ENCODE data around the gene NLRC5. TPM values are rescaled to one million over a fixed set of nuclear protein-coding genes. Genes with fewer than 3 reads are reported as not detected.
"Not testable (repeated sequence)": the region's sequence is repeated elsewhere in the genome, so short reads cannot be mapped to it uniquely, and the experiment has no call there.

Gene NLRC5
- total RNA-seq, 2 donors from 2014 or later: 182 to 219 TPM

DNA sequence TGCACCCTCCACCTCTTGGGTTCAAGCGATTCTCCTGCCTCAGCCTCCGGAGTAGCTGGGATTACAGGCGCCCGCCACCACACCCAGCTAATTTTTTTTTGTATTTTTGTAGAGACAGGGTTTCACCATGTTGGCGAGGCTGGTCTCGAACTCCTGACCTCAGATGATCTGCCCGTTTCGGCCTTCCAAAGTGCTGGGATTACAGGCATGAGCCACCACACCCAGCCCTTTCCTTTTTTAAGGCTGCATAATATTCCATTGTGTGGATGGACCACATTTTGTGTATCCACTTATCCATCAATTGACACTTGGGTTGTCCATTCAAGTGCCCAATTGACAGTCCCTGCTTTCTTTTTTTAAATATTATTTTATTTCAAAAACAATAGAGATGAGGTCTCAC, 73.8 kb downstream of the NLRC5 start:
- not testable (repeated sequence) for H3K27ac Mint-ChIP-seq; H3K27me3 Mint-ChIP-seq; H3K9me3 Mint-ChIP-seq; H3K4me1 Mint-ChIP-seq; H3K4me3 Mint-ChIP-seq; ATAC-seq (replicated peaks)
- H3K36me3 Mint-ChIP-seq (ENCODE audit: low read depth): peaks cover 72% of the 10 kb centered on the region

DNA sequence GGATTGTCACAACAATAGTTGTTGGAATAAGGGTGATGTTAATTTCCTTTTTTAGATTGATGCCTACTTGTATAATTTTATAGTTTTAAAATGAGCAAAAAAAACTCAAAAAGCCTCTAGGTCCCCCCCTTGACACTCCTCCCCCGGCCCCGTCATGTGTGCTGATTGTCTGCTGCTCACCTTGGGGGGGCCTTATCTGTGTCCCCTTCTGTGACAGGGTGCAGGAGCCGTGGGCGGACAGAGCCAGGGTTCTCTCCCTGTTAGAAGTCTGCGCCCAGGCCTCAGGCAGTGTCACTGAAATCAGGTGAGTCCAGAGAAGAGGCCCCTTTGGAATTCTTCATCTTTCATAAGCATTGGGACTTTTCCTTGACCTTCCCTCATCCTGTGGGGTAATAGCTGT, 75.6 kb downstream of the NLRC5 start:
- ATAC-seq (replicated peaks): no peak
- Mint-ChIP-seq H3K9me3 (no peaks in the 10 kb centered on the region), H3K36me3 (ENCODE audit: low read depth) (peaks cover 72% of the 10 kb centered on the region), H3K27me3 (no peaks in the 10 kb centered on the region), H3K4me3 (no peak overlapping the region), H3K27ac (no peak overlapping the region), H3K4me1 (peaks cover 11% of the 10 kb centered on the region)

DNA sequence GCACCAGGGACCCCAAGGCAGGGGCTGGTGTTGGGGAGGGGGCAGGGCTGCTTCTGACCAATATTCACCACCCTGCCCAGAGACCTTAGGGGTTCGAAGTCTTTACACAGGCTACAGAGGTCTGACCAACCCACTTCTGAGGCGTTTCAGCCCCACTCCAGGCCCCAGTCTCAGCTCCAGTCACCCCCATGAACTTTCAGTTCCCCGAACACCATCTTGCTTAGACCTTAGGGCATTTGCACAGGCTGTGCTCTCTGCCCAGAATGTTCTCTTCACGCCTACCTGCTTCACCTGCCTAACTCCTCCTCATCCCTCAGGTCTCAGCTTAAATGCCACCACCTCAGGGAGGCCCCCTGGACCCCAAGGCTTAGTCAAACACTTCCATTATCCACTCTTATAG, 77.3 kb downstream of the NLRC5 start:
- peaks cover 72% of the 10 kb centered on the region for H3K36me3 Mint-ChIP-seq (ENCODE audit: low read depth)
- no peaks in the 10 kb centered on the region for H3K27me3 Mint-ChIP-seq
- H3K4me1 Mint-ChIP-seq: peaks cover 20% of the 10 kb centered on the region
- no peaks in the 10 kb centered on the region for H3K9me3 Mint-ChIP-seq
- ATAC-seq (replicated peaks): no peak
- no peak overlapping the region for H3K4me3 Mint-ChIP-seq
- H3K27ac Mint-ChIP-seq: peak overlapping the region; percentile 37

DNA sequence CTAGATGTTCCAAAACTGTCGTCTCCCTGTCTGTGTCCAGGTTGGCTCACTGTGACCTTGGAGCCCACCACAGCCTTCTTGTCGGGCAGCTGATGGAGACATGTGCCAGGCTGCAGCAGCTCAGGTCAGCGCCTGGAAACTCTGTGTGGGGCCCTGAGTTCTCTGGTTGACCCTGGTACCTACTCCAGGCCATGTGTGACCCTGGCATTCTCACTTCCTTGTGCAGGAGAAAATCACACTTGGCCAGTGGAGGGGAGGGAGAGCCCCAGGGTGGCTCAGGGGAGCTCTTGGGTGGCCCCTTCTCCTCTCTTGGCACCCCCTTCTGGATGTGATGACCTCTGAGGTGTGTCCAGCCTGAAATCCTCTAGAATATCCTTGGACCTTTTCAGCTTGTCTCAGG, 78.0 kb downstream of the NLRC5 start:
- ATAC-seq (replicated peaks): no peak
- Mint-ChIP-seq H3K36me3 (ENCODE audit: low read depth) (peaks cover 72% of the 10 kb centered on the region), H3K9me3 (no peaks in the 10 kb centered on the region), H3K27me3 (no peaks in the 10 kb centered on the region), H3K4me1 (peaks cover 26% of the 10 kb centered on the region), H3K27ac (peak overlapping the region; percentile 37), H3K4me3 (no peak overlapping the region)

DNA sequence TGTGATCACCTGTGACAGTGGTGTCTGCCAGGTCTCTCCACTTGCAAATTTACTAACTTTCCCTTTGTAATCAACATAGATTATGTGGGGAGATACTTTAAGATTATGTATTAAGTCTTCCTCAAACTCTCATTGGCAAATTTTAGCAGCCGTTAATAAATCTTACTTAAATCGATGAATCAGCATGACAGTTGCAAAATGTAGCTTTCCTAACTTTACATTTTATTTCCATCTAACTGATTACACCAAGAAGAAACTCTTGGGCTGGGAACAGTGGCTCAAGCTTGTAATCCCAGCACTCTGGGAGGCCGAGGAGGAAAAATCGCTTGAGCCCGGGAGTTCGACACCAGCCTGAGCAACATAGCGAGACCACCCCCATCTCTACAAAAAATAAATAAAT, 79.7 kb downstream of the NLRC5 start:
- Mint-ChIP-seq H3K9me3 (no peaks in the 10 kb centered on the region), H3K36me3 (ENCODE audit: low read depth) (peaks cover 81% of the 10 kb centered on the region), H3K4me3 (no peak overlapping the region), H3K4me1 (peaks cover 26% of the 10 kb centered on the region), H3K27ac (peak overlapping the region; percentile 6), H3K27me3 (no peaks in the 10 kb centered on the region)
- ATAC-seq (replicated peaks): no peak

DNA sequence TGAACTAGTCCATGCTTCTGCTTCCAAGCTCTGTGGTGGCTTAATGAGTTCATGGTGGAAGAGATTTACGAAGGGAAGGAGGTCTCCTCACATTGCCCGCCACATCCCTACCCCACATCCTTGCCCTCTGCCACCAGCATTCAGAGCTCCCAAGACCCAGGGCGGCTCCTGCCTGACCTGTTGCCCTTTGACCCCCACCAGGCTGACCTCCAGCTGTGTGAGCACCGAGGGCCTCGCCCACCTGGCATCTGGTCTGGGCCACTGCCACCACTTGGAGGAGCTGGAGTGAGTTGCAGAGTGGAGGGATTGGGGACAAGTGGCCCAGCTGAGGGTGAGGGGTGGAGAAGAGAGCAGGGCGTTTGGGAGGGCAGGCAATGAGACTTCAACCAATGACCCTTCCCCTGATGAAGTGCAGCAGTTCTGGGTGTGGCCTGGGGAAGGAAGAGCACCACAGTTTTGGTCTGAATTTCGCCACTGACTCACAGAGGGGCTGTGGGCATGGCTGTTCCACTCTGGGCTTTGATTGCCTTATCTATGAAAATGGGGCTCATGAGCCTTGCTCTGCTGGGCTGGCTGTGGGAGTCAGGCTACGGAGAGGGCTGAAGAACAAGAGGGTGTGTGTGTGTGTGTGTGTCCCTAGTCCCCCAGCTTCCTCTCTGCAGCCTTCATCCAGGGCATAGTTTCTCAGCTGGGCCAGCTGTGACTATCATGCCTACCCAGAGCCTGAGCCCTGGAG, 80.4 kb downstream of the NLRC5 start:
- Mint-ChIP-seq H3K4me1 (peaks cover 26% of the 10 kb centered on the region), H3K27me3 (no peaks in the 10 kb centered on the region), H3K4me3 (no peak overlapping the region), H3K27ac (peak overlapping the region; percentile 87), H3K9me3 (no peaks in the 10 kb centered on the region), H3K36me3 (ENCODE audit: low read depth) (peaks cover 83% of the 10 kb centered on the region)
- peak; percentile 23 for ATAC-seq (replicated peaks)

DNA sequence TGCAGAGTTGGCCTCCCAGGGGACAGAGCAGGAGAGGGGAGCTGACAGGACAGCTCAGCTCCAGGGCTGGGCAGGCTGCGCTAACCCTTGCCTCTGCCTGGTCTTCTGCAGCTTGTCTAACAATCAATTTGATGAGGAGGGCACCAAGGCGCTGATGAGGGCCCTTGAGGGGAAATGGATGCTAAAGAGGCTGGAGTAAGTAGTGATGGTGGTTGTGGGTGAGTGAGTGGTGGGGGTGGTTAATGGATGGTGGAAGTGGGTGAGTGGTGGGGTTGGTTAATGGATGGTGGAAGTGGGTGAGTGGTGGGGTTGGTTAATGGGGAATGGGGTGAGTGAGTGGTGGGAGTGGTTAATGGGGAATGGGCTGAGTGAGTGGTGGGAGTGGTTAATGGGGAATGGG, 81.1 kb downstream of the NLRC5 start:
- H3K27ac Mint-ChIP-seq: peak overlapping the region; percentile 87
- H3K9me3 Mint-ChIP-seq: no peaks in the 10 kb centered on the region
- no peak overlapping the region for H3K4me3 Mint-ChIP-seq
- peaks cover 89% of the 10 kb centered on the region for H3K36me3 Mint-ChIP-seq (ENCODE audit: low read depth)
- ATAC-seq (replicated peaks): peak; percentile 4
- no peaks in the 10 kb centered on the region for H3K27me3 Mint-ChIP-seq
- peaks cover 26% of the 10 kb centered on the region for H3K4me1 Mint-ChIP-seq

DNA sequence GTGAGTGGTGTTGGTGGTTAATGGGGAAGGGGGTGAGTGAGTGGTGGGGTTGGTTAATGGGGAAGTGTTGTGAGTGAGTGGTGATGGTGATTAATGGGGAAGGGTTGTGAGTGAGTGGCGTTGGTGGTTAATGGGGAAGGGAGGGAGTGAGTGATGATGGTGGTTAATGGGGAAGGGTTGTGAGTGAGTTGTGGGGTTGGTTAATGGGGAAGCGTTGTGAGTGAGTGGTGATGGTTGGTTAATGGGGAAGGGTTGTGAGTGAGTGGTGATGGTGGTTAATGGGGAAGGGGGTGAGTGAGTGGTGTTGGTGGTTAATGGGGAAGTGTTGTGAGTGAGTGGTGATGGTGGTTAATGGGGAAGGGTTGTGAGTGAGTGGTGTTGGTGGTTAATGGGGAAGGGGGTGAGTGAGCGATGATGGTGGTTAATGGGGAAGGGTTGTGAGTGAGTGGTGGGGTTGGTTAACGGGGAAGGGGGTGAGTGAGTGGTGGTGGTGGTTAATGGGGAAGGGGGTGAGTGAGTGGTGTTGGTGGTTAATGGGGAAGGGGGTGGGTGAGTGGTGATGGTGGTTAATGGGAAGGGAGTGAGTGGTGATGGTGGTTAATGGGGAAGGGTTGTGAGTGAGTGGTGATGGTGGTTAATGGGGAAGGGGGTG, 81.8 kb downstream of the NLRC5 start:
- not testable (repeated sequence) for H3K4me3 Mint-ChIP-seq; H3K9me3 Mint-ChIP-seq; H3K27me3 Mint-ChIP-seq; ATAC-seq (replicated peaks)
- peak overlapping the region; percentile 87 for H3K27ac Mint-ChIP-seq
- H3K4me1 Mint-ChIP-seq: peaks cover 26% of the 10 kb centered on the region
- peaks cover 97% of the 10 kb centered on the region for H3K36me3 Mint-ChIP-seq (ENCODE audit: low read depth)

DNA sequence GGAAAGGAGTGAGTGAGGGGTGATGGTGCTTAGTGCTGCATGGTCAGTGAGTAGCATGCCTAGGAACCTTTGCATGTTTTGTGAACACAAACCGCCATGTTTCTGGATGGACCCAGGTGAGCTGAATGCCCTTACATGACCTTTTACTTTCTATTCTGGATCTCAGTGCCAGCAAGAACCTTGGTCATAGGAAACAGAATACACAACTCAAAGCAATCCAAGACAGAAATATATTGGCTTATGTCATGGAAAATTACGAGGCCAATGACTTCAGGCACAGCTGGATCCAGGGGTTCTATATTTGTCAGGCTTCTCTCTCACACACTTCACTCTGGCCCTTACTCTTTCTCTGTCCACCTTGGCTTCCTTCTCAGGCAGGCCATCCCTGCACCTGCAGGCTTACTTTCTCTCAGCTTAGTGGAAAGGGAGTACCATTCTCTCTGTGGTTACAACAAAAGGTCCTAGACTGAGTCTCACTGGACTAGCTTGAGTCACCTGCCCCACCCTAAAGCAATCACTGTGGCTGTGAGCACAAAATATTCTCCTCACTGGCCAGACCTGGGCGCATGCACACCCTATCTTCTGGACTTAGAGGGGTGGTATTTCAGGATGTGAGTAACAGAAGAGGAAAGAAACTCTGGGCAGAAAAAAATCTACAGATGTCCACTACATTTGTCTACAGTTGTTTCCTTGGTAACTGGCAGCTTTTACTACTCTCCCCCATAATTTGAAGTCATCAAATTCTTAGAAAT, 82.7 kb downstream of the NLRC5 start:
- Mint-ChIP-seq H3K4me1 (peaks cover 26% of the 10 kb centered on the region), H3K4me3 (no peak overlapping the region), H3K27ac (peak overlapping the region; percentile 87), H3K36me3 (ENCODE audit: low read depth) (peaks cover 99% of the 10 kb centered on the region), H3K27me3 (no peaks in the 10 kb centered on the region), H3K9me3 (no peaks in the 10 kb centered on the region)
- peak; percentile 77 for ATAC-seq (replicated peaks)

DNA sequence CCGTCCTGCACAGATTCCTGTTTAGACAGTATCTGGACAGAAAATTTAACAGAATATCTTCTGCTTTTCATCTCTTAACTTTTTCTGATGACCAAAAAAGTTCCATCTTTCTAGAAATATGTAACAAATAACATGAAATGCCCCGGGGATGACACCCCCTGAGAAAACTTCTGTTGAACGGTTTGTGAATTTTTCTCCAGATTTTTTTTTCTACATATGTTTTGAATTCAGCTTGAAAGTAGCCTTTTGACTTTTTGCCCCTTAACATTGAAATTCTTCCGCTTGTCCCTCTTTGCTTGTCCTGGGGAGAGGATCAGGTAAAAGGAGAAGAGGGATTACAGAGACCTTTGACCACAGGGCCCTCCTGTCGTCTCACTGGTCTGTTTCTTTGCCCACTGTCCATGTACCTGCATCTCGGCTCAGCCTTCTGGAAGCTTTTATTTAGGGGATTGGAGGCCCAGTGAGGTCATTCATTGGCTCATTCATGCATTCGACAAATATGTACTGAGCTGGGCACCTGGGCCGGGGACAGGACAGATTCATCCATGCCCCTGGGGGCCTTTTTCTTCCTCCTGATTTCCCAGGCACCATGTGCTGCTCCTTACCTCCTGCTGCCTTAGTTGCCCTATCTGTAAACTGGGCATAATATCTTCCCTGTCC, 83.4 kb downstream of the NLRC5 start:
- no peaks in the 10 kb centered on the region for H3K27me3 Mint-ChIP-seq
- H3K4me1 Mint-ChIP-seq: peaks cover 26% of the 10 kb centered on the region
- peak overlapping the region; percentile 87 for H3K27ac Mint-ChIP-seq
- H3K36me3 Mint-ChIP-seq (ENCODE audit: low read depth): peaks cover 98% of the 10 kb centered on the region
- H3K4me3 Mint-ChIP-seq: no peak overlapping the region
- no peak for ATAC-seq (replicated peaks)
- no peaks in the 10 kb centered on the region for H3K9me3 Mint-ChIP-seq

DNA sequence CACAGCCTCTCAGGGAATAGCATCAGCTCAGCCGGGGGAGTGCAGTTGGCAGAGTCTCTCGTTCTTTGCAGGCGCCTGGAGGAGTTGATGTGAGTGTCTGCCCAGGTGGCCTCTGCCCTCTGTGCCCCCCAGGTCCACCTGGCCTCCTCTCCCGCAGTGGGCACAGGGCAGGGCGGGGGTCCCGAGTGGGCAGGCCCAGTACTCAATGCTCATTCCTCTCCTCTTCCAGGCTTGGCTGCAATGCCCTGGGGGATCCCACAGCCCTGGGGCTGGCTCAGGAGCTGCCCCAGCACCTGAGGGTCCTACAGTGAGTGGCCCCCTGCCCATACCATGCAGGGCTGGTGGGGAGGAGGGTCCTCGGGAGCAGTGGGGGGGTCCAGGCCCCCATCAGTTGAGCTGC, 88.4 kb downstream of the NLRC5 start:
- H3K27me3 Mint-ChIP-seq: no peaks in the 10 kb centered on the region
- no peak for ATAC-seq (replicated peaks)
- H3K27ac Mint-ChIP-seq: no peak overlapping the region
- no peaks in the 10 kb centered on the region for H3K4me1 Mint-ChIP-seq
- no peak overlapping the region for H3K4me3 Mint-ChIP-seq
- no peaks in the 10 kb centered on the region for H3K9me3 Mint-ChIP-seq
- H3K36me3 Mint-ChIP-seq (ENCODE audit: low read depth): peaks cover 83% of the 10 kb centered on the region

DNA sequence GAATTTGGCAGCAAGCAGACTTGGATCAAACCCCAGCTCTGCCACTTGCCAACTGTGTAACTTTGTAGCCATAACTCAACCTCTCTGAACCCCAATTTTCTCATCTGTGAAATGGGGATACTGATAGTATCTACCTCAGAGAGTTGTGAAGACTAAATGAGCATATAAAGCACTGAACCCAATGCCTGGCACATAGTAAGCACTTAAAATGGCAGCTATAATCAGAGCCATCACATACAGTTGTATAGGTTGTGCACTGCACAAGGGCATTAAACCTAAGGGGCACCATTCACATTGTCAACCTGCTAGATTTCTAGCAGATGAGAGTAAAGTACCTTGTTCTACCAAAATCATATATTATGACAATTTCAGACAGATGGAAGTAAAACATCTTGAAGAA, 92.4 kb downstream of the NLRC5 start:
- no peak for ATAC-seq (replicated peaks)
- Mint-ChIP-seq H3K27me3 (no peaks in the 10 kb centered on the region), H3K4me3 (no peak overlapping the region), H3K27ac (peak overlapping the region; percentile 30), H3K9me3 (no peaks in the 10 kb centered on the region), H3K4me1 (peaks cover 5% of the 10 kb centered on the region), H3K36me3 (ENCODE audit: low read depth) (peaks cover 42% of the 10 kb centered on the region)

DNA sequence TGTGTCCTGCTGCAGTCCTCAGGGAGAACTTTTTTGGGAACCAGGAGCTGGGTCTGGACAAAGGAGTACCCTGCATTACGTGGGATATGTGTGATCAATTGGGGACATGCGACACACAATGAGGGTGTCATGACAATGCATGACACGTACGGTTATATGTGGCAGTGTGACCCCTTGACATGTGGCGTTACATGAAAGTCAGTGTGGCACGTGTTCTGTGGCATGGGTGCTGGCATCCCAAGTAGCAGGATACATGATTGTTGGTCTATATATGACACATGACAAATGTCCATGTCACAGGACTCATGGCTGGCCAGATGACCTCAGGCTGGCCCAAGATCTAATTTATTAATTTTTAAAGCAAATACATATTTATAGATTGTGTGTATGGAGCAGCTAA, 93.3 kb downstream of the NLRC5 start:
- Mint-ChIP-seq H3K27me3 (no peaks in the 10 kb centered on the region), H3K36me3 (ENCODE audit: low read depth) (peaks cover 34% of the 10 kb centered on the region), H3K4me1 (peaks cover 5% of the 10 kb centered on the region), H3K27ac (no peak overlapping the region), H3K4me3 (no peak overlapping the region), H3K9me3 (no peaks in the 10 kb centered on the region)
- no peak for ATAC-seq (replicated peaks)

DNA sequence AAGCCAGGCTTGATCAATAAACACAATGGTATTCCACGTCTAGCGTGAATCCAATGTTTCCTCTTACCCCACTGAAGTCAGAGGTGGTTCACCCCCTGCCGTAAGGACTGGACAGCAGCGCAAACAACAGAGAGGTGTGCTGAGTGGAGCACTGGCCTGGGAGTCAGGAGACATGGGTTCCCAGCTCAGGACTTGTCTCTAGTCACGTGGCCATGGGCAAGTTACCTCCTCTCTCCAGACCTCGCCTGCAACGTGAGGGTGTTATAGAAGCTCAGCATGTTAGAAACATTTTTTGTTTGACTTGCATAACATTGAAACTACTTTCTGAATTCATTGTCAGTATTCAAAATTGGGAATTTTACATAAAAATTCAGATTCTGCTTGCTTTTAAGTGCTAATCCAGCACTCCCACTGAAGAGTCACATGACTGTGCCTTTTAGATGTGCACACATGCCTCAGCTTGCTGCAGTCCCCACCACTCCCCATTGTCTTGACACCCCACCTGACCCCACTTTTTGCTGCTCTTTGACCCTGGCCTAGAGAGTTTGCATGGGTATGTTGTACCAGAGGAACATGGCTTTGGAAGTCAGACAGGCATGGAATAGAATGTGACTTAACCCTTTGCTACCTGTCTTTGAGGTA, 94.2 kb downstream of the NLRC5 start:
- Mint-ChIP-seq H3K4me1 (peaks cover 5% of the 10 kb centered on the region), H3K4me3 (no peak overlapping the region), H3K27ac (peak overlapping the region; percentile 56), H3K36me3 (ENCODE audit: low read depth) (peaks cover 31% of the 10 kb centered on the region), H3K27me3 (no peaks in the 10 kb centered on the region), H3K9me3 (no peaks in the 10 kb centered on the region)
- no peak for ATAC-seq (replicated peaks)

Measured in activated T-helper 17 cell treated with anti-CD3 and anti-CD28 coated beads, Interleukin-2, amount 50 U/mL, for 72 hours (primary cell).